Kidney (tissue), 14 donors: ENCODE data around the gene CDC42EP3. TPM values are rescaled to one million over a fixed set of nuclear protein-coding genes. Genes with fewer than 3 reads are reported as not detected.

Experiments used
- DNase-seq, 5 donors: peaks; one replicate each; pipeline ENCODE4 v3.0.0-alpha.2; 2013 to 2020
- FAIRE-seq: peaks from 2 replicates; lab custom pipeline; 2012; peaks lifted over from hg19 to GRCh38; lab: Jason Lieb, UNC
- H3K27ac ChIP-seq, 2 donors: one replicate each; pipeline ENCODE4 v1.7.0; 2013; ENCODE audit warnings: low read depth in 2 of 2, low read length in 2 of 2, inconsistent platforms in 1 of 2
- H3K27me3 ChIP-seq: one replicate; pipeline ENCODE4 v1.7.1; 2013; ENCODE audit warnings: low read length, inconsistent platforms; ENCODE audit not compliant: control insufficient read depth, insufficient read depth
- H3K36me3 ChIP-seq, 3 donors: one replicate each; pipeline versions ENCODE4 v1.7.0 to v1.7.1; 2013; ENCODE audit warnings: low read length in 3 of 3, control low read depth in 1 of 3, inconsistent platforms in 1 of 3; ENCODE audit not compliant: insufficient read depth in 3 of 3, control insufficient read depth in 2 of 3
- H3K4me1 ChIP-seq, 3 donors: one replicate each; pipeline versions ENCODE4 v1.7.0 to v1.7.1; 2013; ENCODE audit warnings: low read length in 3 of 3, inconsistent platforms in 1 of 3, low read depth in 1 of 3; ENCODE audit not compliant: control insufficient read depth in 2 of 3, insufficient read depth in 2 of 3
- H3K4me3 ChIP-seq, 3 donors: one replicate each; pipeline versions ENCODE4 v1.7.0 to v1.8.1; 2013; ENCODE audit warnings: low read length in 3 of 3, control low read depth in 1 of 3, inconsistent platforms in 1 of 3
- H3K9ac ChIP-seq, 3 donors: one replicate each; pipeline versions ENCODE4 v1.7.0 to v1.7.1; 2013; ENCODE audit warnings: low read length in 3 of 3, control low read depth in 1 of 3, inconsistent platforms in 1 of 3
- H3K9me3 ChIP-seq, 3 donors: one replicate each; pipeline versions ENCODE4 v1.7.0 to v1.7.1; 2013; ENCODE audit warnings: low read length in 3 of 3, control low read depth in 1 of 3, inconsistent platforms in 1 of 3; ENCODE audit not compliant: control insufficient read depth in 2 of 3, insufficient read depth in 1 of 3
- CTCF ChIP-seq: IDR thresholded peaks from 3 replicates; pipeline ENCODE4 v1.5.1; 2012; ENCODE audit warnings: mild to moderate bottlenecking, moderate library complexity, borderline replicate concordance; ENCODE audit not compliant: insufficient read depth; ENCODE audit errors: extremely low read depth
- intact Hi-C: fragments of 100-400 bp; cut with DNase I; formaldehyde crosslinking; loops from one replicate; pipeline ENCODE4 v1.11.1; 2022
- polyA plus RNA-seq: library from polyadenylated mRNA; stranded (reverse); fragments of 350-450 nt; fragmentation: Illumina TruSeq; extraction: RNeasy Lipid Tissue Mini Kit (QIAGEN cat#74804); gene quantifications from one replicate; pipeline ENCODE4 v1.2.3, GENCODE V29; 2014; ENCODE audit warnings: low read depth, low replicate concordance; ENCODE audit not compliant: insufficient read depth
- total RNA-seq: library from RNA; stranded (reverse); fragmentation: NEBNext Ultra II Directional; extraction: Animal tissue kit (Norgen Biotek cat#: 25700); gene quantifications from one replicate; pipeline ENCODE4 v1.2.1, GENCODE V29; 2021
- donor health status: control.
- donor health status: control.
- donor health status: control.
- donor health status: control.
- donor health status: control.
- donor health status: DM: yes; HTN: yes; CAD: no.
- donor health status: Normal renal cell carcinoma (clear cell type).

The CDC42EP3 gene
- total and polyA plus RNA-seq, 2 donors from 2014 or later = 21.3 to 34.1 TPM

GRCh38 chr2:37657471-37657870 is 14.0 kb downstream of the CDC42EP3 start:
- Histone ChIP-seq H3K27me3 (no peaks in the 10 kb centered on the region), H3K36me3 (no peaks in the 10 kb centered on the region), H3K4me3 (no peak overlapping the region), H3K4me1 (peaks cover 0 to 16% (median 14%) of the 10 kb centered on the region in 3 donors), H3K27ac (peak overlapping the region; percentile 29 to 45), H3K9ac (no peak overlapping the region), H3K9me3 (no peaks in the 10 kb centered on the region)
- DNase-seq (no peak), FAIRE-seq (no peak)
- intact Hi-C loops = no loop called here
- TF ChIP-seq CTCF = no peak

- peak in 1 of 5 donors; percentile 43 for DNase-seq
- H3K9ac ChIP-seq = no peak overlapping the region
- H3K9me3 ChIP-seq = no peaks in the 10 kb centered on the region
- H3K4me1 ChIP-seq = peaks cover 0 to 16% (median 15%) of the 10 kb centered on the region in 3 donors
- TF ChIP-seq CTCF = no peak
- peak overlapping the region; percentile 20 to 45 for H3K27ac ChIP-seq
- H3K27me3 ChIP-seq = no peaks in the 10 kb centered on the region
- no peak for FAIRE-seq
- no peak overlapping the region for H3K4me3 ChIP-seq
- H3K36me3 ChIP-seq = no peaks in the 10 kb centered on the region
- intact Hi-C loops = no loop called here
Observed at GRCh38 chr2:37656512-37657423, 14.7 kb downstream of the CDC42EP3 start.

GRCh38 chr2:37654932-37655841 is 16.3 kb downstream of the CDC42EP3 start:
- H3K9ac ChIP-seq = no peak overlapping the region
- peaks cover 0 to 20% (median 15%) of the 10 kb centered on the region in 3 donors for H3K4me1 ChIP-seq

More at GRCh38 chr2:37654932-37655841, 16.3 kb downstream of the CDC42EP3 start:
- no peak for TF ChIP-seq CTCF
- no peak overlapping the region for H3K4me3 ChIP-seq
- no peaks in the 10 kb centered on the region for H3K9me3 ChIP-seq
- no peaks in the 10 kb centered on the region for H3K27me3 ChIP-seq
- FAIRE-seq (no peak), DNase-seq (peak in 1 of 5 donors; percentile 43)
- no peaks in the 10 kb centered on the region for H3K36me3 ChIP-seq
- intact Hi-C loops = no loop called here
- peak overlapping the region; percentile 17 to 72 for H3K27ac ChIP-seq
